PC-3 (cell line): ENCODE measurements around the gene ANKDD1A. TPM values are rescaled to one million over a fixed set of nuclear protein-coding genes. Genes with fewer than 3 reads are reported as not detected.

ENCODE experiments used
- ATAC-seq: fragments of 200-7000 bp; cut with Tn5 transposase; 2 replicates; pipeline ENCODE4 v1.9.1; 2020; ENCODE audit warnings: mild to moderate bottlenecking, moderate library complexity
- BruUV-seq: library from RNA; stranded (reverse); fragments of 400-500 nt; replicated peaks from 2 replicates; lab custom pipeline; 2021; lab: Mats Ljungman, UMichigan
- CTCF ChIA-PET: fragments of 300-600 bp; sonication (Branson Sonifier 250); formaldehyde crosslinking; loops from one replicate; lab custom pipeline; 2022; ENCODE audit warnings: antibody characterized with exemption; lab: Charles Lee
- POLR2A ChIA-PET: fragments of 300-600 bp; sonication (Branson Sonifier 250); formaldehyde crosslinking; loops from one replicate; lab custom pipeline; 2022; ENCODE audit warnings: antibody characterized with exemption; ENCODE audit not compliant: unreplicated experiment; lab: Charles Lee
- DNase-seq: peaks from one replicate; pipeline ENCODE4 v3.0.0-alpha.2; 2015
- H2AFZ ChIP-seq: fragments of 300-600 bp; sonication (generic); 2 replicates; pipeline ENCODE4 v1.6.0; 2016; ENCODE audit warnings: antibody characterized with exemption, low read length
- H3F3A ChIP-seq: fragments of 300-600 bp; sonication (generic); one replicate; pipeline ENCODE4 v1.6.0; 2017; ENCODE audit warnings: antibody characterized with exemption, low read length, control low read depth, mild to moderate bottlenecking; ENCODE audit not compliant: unreplicated experiment
- H3K27ac ChIP-seq: fragments of 300-600 bp; sonication (generic); 2 replicates; pipeline ENCODE4 v1.5.1; 2016; ENCODE audit warnings: mild to moderate bottlenecking, low read length
- H3K27me3 ChIP-seq: fragments of 300-600 bp; sonication (generic); 2 replicates; pipeline ENCODE4 v1.6.1; 2016; ENCODE audit warnings: low read length, mixed read lengths
- H3K36me3 ChIP-seq: fragments of 300-600 bp; sonication (generic); 2 replicates; pipeline ENCODE4 v1.6.1; 2016; ENCODE audit warnings: low read depth, mixed run types, low read length, mixed read lengths
- H3K4me1 ChIP-seq: fragments of 300-600 bp; sonication (generic); 2 replicates; pipeline ENCODE4 v1.5.1; 2016; ENCODE audit warnings: low read length; ENCODE audit not compliant: insufficient read depth
- H3K4me2 ChIP-seq: fragments of 300-600 bp; sonication (generic); 2 replicates; pipeline ENCODE4 v1.6.0; 2016; ENCODE audit warnings: low read length
- H3K4me3 ChIP-seq: fragments of 300-600 bp; sonication (generic); 2 replicates; pipeline ENCODE4 v1.5.1; 2016; ENCODE audit warnings: mild to moderate bottlenecking, low read length, mixed read lengths
- H3K79me2 ChIP-seq: fragments of 300-600 bp; sonication (generic); 2 replicates; pipeline ENCODE4 v1.6.1; 2017; ENCODE audit warnings: low read length, mixed read lengths
- H3K9ac ChIP-seq: fragments of 300-600 bp; sonication (generic); 2 replicates; pipeline ENCODE4 v1.6.0; 2016; ENCODE audit warnings: mild to moderate bottlenecking, low read length
- H3K9me2 ChIP-seq: fragments of 300-600 bp; sonication (generic); replicated peaks from 2 replicates; pipeline ENCODE4 v1.6.1; 2016; ENCODE audit warnings: mixed run types, low read length, mixed read lengths
- H3K9me3 ChIP-seq: fragments of 300-600 bp; sonication (generic); 2 replicates; pipeline ENCODE4 v1.6.1; 2016; ENCODE audit warnings: low read length, mixed read lengths
- H4K20me1 ChIP-seq: fragments of 300-600 bp; sonication (generic); 2 replicates; pipeline ENCODE4 v1.6.1; 2016; ENCODE audit warnings: low read length, mixed read lengths
- EZH2 ChIP-seq: fragments of 300-600 bp; sonication (generic); IDR thresholded peaks from one replicate; pipeline ENCODE4 v1.6.1; 2017; ENCODE audit warnings: antibody characterized with exemption, mild to moderate bottlenecking, low read length; ENCODE audit not compliant: unreplicated experiment
- EZH2phosphoT487 ChIP-seq: fragments of 300-600 bp; sonication (generic); IDR thresholded peaks from 2 replicates; pipeline ENCODE4 v1.6.1; 2018; ENCODE audit warnings: mild to moderate bottlenecking, antibody characterized with exemption, low read length, borderline replicate concordance
- intact Hi-C: fragments of 100-400 bp; cut with micrococcal nuclease; formaldehyde crosslinking; loops from 2 replicates; pipeline ENCODE4 v1.9.0; 2023
- total RNA-seq: library from RNA; depleted of rRNA; stranded (reverse); fragments of >200 nt; gene quantifications from 2 replicates; pipeline ENCODE4 v1.2.3, GENCODE V29; 2014
- TF ChIP-seq, protein P1 (sequence below): fragments of 300-600 bp; sonication (generic); conservative IDR thresholded peaks from 2 replicates; pipeline ENCODE4 v1.5.1; 2017; ENCODE audit warnings: antibody characterized with exemption, low read depth, mild to moderate bottlenecking, low read length

The ANKDD1A gene
- total RNA-seq, 1 experiment from 2014 or later = 8.9 TPM

DNA sequence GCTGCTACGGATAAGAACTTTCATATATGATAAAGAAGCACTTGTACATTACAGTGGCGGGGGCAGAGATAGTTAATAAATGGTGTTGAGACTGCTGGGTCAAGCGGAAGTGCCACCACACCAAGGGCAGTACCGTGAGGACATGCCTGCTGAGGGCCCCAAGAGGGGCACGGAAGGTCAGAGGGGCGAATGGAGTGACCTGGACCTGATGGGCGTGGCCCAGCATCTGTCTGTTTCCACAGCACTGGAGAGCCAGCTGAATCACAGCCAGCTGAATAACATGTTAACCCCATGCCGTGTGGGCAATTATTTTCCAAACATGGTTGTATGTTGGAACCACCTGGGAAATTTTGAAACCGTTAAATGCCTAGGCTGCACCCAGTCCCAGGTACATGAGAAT, 37.2 kb downstream of the ANKDD1A start:
- DNase-seq = no peak
- H3K36me3 ChIP-seq = no peaks in the 10 kb centered on the region
- TF ChIP-seq EZH2phosphoT487 = no peak
- TF ChIP-seq, protein P1, sequence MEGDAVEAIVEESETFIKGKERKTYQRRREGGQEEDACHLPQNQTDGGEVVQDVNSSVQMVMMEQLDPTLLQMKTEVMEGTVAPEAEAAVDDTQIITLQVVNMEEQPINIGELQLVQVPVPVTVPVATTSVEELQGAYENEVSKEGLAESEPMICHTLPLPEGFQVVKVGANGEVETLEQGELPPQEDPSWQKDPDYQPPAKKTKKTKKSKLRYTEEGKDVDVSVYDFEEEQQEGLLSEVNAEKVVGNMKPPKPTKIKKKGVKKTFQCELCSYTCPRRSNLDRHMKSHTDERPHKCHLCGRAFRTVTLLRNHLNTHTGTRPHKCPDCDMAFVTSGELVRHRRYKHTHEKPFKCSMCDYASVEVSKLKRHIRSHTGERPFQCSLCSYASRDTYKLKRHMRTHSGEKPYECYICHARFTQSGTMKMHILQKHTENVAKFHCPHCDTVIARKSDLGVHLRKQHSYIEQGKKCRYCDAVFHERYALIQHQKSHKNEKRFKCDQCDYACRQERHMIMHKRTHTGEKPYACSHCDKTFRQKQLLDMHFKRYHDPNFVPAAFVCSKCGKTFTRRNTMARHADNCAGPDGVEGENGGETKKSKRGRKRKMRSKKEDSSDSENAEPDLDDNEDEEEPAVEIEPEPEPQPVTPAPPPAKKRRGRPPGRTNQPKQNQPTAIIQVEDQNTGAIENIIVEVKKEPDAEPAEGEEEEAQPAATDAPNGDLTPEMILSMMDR = no peak
- TF ChIP-seq EZH2 = no peak
- no peak overlapping the region for H2AFZ ChIP-seq
- POLR2A ChIA-PET = no interaction called here
- H3K27me3 ChIP-seq = no peaks in the 10 kb centered on the region
- H4K20me1 ChIP-seq = no peaks in the 10 kb centered on the region
- H3K9me2 ChIP-seq = no peaks in the 10 kb centered on the region
- no peak overlapping the region for H3K4me3 ChIP-seq
- ATAC-seq = no peak
- intact Hi-C loops = no loop called here
- no TSS peak for BruUV-seq
- H3K9ac ChIP-seq = no peak overlapping the region
- H3K79me2 ChIP-seq = no peaks in the 10 kb centered on the region
- H3K4me2 ChIP-seq = no peak overlapping the region
- no peak overlapping the region for H3K27ac ChIP-seq
- H3K9me3 ChIP-seq = no peaks in the 10 kb centered on the region
- CTCF ChIA-PET = no interaction called here
- no peaks in the 10 kb centered on the region for H3K4me1 ChIP-seq
- H3F3A ChIP-seq = no peaks in the 10 kb centered on the region

DNA sequence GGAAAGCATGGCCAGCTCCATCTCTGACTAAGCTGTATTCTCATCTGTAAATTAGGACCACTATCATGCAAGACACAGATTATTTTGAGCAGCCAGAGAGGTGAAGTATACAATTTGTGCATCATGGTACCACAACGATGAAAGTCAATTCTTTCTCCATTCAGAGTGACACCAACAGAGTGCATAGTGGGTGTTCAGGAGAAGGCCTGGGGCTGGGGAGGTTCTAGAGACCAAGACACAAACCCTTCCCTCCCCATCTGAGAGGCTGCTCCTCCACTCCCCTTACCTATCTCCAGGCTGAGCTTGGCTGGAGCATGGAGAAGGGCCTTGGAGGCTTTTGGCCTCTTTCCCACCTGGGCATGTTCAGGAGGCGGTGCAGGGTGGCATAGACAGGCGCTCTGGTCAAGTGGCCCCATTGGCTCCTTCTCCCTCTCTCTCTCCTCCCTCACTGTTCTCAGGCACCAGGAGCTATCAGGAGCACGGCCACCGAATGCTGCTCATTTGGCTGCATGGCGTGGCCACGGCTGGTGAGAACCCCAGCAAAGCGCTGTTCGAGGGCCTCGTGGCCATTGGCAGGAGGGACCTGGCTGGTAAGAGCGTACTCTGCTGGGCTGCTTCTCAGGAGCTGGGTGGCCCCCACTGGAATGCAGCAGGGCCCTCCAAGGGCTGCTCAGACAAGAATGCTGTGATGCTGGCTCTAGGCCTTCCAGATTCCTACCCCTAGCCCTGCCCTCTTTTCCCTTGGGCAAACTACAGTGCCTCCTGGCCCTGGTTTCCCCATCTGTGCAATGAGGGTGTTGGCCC, 37.9 kb downstream of the ANKDD1A start:
- ATAC-seq (no peak), DNase-seq (no peak)
- TF ChIP-seq EZH2phosphoT487 = no peak
- no peak for TF ChIP-seq EZH2
- TF ChIP-seq, protein P1 = no peak
- H3K27ac ChIP-seq = no peak overlapping the region
- H2AFZ ChIP-seq = no peak overlapping the region
- no peak overlapping the region for H3K4me3 ChIP-seq
- intact Hi-C loops = no loop called here
- BruUV-seq = no TSS peak
- no peak overlapping the region for H3K4me2 ChIP-seq
- no peaks in the 10 kb centered on the region for H3K4me1 ChIP-seq
- POLR2A ChIA-PET = no interaction called here
- no peaks in the 10 kb centered on the region for H3K27me3 ChIP-seq
- H3K79me2 ChIP-seq = no peaks in the 10 kb centered on the region
- H3K9me2 ChIP-seq = no peaks in the 10 kb centered on the region
- H4K20me1 ChIP-seq = no peaks in the 10 kb centered on the region
- CTCF ChIA-PET = no interaction called here
- no peak overlapping the region for H3K9ac ChIP-seq
- H3F3A ChIP-seq = no peaks in the 10 kb centered on the region
- H3K9me3 ChIP-seq = no peaks in the 10 kb centered on the region
- H3K36me3 ChIP-seq = no peaks in the 10 kb centered on the region

DNA sequence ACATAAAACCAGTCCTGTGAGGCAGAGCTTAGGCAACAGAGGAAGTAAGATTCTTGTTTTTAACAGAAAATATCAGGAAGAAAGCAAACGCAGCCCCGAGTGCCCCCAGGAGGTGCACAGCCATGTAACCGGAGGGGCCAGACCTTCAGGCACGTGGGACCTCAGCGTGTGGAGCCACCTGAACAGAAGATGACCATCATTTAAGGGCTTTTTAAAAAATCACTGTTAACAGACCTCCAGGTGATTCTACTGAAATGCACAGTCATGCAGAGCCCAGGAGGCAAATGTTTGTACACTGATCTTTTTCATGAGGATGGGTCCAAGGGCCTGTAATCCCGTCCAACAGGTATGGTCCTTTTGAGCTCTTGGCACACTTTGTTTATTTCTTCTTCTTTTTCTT, 39.2 kb downstream of the ANKDD1A start:
- Histone ChIP-seq H3K9me3 (no peaks in the 10 kb centered on the region), H3K36me3 (peaks cover 4% of the 10 kb centered on the region; the same call in 1 of the 2 replicates), H3K4me1 (no peaks in the 10 kb centered on the region), H3K27me3 (no peaks in the 10 kb centered on the region), H3K9ac (no peak overlapping the region), H2AFZ (no peak overlapping the region), H3K9me2 (no peaks in the 10 kb centered on the region), H4K20me1 (no peaks in the 10 kb centered on the region), H3K79me2 (no peaks in the 10 kb centered on the region), H3K4me2 (no peak overlapping the region), H3K4me3 (no peak overlapping the region), H3F3A (no peaks in the 10 kb centered on the region), H3K27ac (no peak overlapping the region)
- no peak for ATAC-seq
- ChIA-PET POLR2A (no interaction called here), CTCF (no interaction called here)
- TF ChIP-seq, protein P1 = no peak
- TF ChIP-seq EZH2 = no peak
- no peak for TF ChIP-seq EZH2phosphoT487
- intact Hi-C loops = no loop called here
- peak; percentile 6 for DNase-seq
- BruUV-seq = no TSS peak
